NB4 (cell line): Measurements from ENCODE around the gene DCD.

Experiments
- MYC ChIP-seq: IDR thresholded peaks from 2 replicates; pipeline ENCODE4 v1.6.1; 2011; ENCODE audit warnings: low read depth, low read length
- POLR2A ChIP-seq: IDR thresholded peaks from 2 replicates; pipeline ENCODE4 v1.6.1; 2011; ENCODE audit warnings: mild to moderate bottlenecking; ENCODE audit not compliant: insufficient read length; ENCODE audit errors: extremely low read depth
- TF ChIP-seq, protein P1 (sequence below): IDR thresholded peaks from one replicate; pipeline ENCODE4 v1.5.1; 2012; ENCODE audit warnings: low read depth, low read length
- TF ChIP-seq, protein P2 (sequence below): IDR thresholded peaks from 2 replicates; pipeline ENCODE4 v1.6.1; 2011; ENCODE audit warnings: low read depth, low read length

DNA sequence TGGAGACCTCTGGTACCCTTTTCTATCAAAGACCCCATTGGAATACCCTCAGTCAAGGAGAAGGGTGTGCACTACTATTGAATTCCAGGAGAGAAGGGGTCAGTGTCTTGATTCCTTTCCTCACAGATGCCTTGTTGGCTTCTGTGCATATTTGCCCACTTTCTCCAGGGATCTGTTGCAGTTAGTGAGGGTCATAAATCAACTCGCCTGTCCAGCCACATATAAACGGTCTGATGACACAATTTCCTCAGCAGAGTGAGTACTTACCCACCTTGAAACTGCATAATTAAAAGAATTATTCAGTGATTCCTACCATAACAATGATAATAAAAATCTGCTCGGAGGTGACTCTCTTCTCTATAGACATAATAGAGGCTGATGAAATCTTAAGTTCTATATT, 13.9 kb upstream of the DCD start:
- TF ChIP-seq, protein P1, sequence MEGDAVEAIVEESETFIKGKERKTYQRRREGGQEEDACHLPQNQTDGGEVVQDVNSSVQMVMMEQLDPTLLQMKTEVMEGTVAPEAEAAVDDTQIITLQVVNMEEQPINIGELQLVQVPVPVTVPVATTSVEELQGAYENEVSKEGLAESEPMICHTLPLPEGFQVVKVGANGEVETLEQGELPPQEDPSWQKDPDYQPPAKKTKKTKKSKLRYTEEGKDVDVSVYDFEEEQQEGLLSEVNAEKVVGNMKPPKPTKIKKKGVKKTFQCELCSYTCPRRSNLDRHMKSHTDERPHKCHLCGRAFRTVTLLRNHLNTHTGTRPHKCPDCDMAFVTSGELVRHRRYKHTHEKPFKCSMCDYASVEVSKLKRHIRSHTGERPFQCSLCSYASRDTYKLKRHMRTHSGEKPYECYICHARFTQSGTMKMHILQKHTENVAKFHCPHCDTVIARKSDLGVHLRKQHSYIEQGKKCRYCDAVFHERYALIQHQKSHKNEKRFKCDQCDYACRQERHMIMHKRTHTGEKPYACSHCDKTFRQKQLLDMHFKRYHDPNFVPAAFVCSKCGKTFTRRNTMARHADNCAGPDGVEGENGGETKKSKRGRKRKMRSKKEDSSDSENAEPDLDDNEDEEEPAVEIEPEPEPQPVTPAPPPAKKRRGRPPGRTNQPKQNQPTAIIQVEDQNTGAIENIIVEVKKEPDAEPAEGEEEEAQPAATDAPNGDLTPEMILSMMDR: no peak
- no peak for TF ChIP-seq POLR2A
- TF ChIP-seq MYC: no peak
- TF ChIP-seq, protein P2, sequence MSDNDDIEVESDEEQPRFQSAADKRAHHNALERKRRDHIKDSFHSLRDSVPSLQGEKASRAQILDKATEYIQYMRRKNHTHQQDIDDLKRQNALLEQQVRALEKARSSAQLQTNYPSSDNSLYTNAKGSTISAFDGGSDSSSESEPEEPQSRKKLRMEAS: no peak
